ENCODE measurements around the gene RTN4R. TPM values are rescaled to one million over a fixed set of nuclear protein-coding genes. Genes with fewer than 3 reads are reported as not detected.

Gene RTN4R
- total RNA-seq, 1 experiment from 2014 or later, result 25.0 TPM

- peaks cover 15% of the 10 kb centered on the region for H3K9me3 Mint-ChIP-seq
- no peak overlapping the region for H3K4me3 Mint-ChIP-seq
- H3K27me3 Mint-ChIP-seq (ENCODE audit: low read depth), result peaks cover 3% of the 10 kb centered on the region; the same call in 1 of the 2 replicates
- no peak for ATAC-seq
- POLR2A ChIA-PET, result no interaction called here
- H3K36me3 Mint-ChIP-seq, result peaks cover 6% of the 10 kb centered on the region; the same call in 1 of the 2 replicates
- no peak for DNase-seq (ENCODE audit: low spot score)
- TF ChIP-seq ZNF317 (CRISPR knock-in tag; IDR thresholded peaks at IDR 0.05; ENCODE audit: borderline replicate concordance, low read depth) (no peak), ESRRA (CRISPR knock-in tag; IDR thresholded peaks at IDR 0.05; ENCODE audit: borderline replicate concordance) (no peak), CREM (CRISPR knock-in tag; IDR thresholded peaks at IDR 0.05) (no peak), AR (CRISPR knock-in tag; IDR thresholded peaks at IDR 0.05) (no peak), ATF2 (CRISPR knock-in tag; IDR thresholded peaks at IDR 0.05; ENCODE audit: borderline replicate concordance, low read depth) (no peak), ZNF219 (CRISPR knock-in tag; IDR thresholded peaks at IDR 0.05; ENCODE audit: borderline replicate concordance) (no peak), FOXP4 (CRISPR knock-in tag; IDR thresholded peaks at IDR 0.05) (no peak), NFE2L1 (CRISPR knock-in tag; IDR thresholded peaks at IDR 0.05) (no peak), GABPB1 (CRISPR knock-in tag; IDR thresholded peaks at IDR 0.05) (no peak), ZNF423 (CRISPR knock-in tag; IDR thresholded peaks at IDR 0.05) (no peak), IRF2 (CRISPR knock-in tag; IDR thresholded peaks at IDR 0.05; ENCODE audit: borderline replicate concordance, low read depth) (no peak), JAZF1 (CRISPR knock-in tag; IDR thresholded peaks at IDR 0.05) (no peak)
- TF ChIP-seq, protein P1, sequence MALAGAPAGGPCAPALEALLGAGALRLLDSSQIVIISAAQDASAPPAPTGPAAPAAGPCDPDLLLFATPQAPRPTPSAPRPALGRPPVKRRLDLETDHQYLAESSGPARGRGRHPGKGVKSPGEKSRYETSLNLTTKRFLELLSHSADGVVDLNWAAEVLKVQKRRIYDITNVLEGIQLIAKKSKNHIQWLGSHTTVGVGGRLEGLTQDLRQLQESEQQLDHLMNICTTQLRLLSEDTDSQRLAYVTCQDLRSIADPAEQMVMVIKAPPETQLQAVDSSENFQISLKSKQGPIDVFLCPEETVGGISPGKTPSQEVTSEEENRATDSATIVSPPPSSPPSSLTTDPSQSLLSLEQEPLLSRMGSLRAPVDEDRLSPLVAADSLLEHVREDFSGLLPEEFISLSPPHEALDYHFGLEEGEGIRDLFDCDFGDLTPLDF (CRISPR knock-in tag; IDR thresholded peaks at IDR 0.05), result no peak
- TF ChIP-seq, protein P2, sequence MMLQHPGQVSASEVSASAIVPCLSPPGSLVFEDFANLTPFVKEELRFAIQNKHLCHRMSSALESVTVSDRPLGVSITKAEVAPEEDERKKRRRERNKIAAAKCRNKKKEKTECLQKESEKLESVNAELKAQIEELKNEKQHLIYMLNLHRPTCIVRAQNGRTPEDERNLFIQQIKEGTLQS (CRISPR knock-in tag; conservative IDR thresholded peaks at IDR 0.05), result no peak
- TF ChIP-seq, protein P3, sequence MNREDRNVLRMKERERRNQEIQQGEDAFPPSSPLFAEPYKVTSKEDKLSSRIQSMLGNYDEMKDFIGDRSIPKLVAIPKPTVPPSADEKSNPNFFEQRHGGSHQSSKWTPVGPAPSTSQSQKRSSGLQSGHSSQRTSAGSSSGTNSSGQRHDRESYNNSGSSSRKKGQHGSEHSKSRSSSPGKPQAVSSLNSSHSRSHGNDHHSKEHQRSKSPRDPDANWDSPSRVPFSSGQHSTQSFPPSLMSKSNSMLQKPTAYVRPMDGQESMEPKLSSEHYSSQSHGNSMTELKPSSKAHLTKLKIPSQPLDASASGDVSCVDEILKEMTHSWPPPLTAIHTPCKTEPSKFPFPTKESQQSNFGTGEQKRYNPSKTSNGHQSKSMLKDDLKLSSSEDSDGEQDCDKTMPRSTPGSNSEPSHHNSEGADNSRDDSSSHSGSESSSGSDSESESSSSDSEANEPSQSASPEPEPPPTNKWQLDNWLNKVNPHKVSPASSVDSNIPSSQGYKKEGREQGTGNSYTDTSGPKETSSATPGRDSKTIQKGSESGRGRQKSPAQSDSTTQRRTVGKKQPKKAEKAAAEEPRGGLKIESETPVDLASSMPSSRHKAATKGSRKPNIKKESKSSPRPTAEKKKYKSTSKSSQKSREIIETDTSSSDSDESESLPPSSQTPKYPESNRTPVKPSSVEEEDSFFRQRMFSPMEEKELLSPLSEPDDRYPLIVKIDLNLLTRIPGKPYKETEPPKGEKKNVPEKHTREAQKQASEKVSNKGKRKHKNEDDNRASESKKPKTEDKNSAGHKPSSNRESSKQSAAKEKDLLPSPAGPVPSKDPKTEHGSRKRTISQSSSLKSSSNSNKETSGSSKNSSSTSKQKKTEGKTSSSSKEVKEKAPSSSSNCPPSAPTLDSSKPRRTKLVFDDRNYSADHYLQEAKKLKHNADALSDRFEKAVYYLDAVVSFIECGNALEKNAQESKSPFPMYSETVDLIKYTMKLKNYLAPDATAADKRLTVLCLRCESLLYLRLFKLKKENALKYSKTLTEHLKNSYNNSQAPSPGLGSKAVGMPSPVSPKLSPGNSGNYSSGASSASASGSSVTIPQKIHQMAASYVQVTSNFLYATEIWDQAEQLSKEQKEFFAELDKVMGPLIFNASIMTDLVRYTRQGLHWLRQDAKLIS (CRISPR knock-in tag; IDR thresholded peaks at IDR 0.05; ENCODE audit: borderline replicate concordance), result no peak
- TF ChIP-seq, protein P4, sequence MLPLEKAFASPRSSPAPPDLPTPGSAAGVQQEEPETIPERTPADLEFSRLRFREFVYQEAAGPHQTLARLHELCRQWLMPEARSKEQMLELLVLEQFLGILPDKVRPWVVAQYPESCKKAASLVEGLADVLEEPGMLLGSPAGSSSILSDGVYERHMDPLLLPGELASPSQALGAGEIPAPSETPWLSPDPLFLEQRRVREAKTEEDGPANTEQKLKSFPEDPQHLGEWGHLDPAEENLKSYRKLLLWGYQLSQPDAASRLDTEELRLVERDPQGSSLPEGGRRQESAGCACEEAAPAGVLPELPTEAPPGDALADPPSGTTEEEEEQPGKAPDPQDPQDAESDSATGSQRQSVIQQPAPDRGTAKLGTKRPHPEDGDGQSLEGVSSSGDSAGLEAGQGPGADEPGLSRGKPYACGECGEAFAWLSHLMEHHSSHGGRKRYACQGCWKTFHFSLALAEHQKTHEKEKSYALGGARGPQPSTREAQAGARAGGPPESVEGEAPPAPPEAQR (CRISPR knock-in tag; IDR thresholded peaks at IDR 0.05), result no peak
- no peaks in the 10 kb centered on the region for H3K4me1 Mint-ChIP-seq
- no peak overlapping the region for H3K27ac Mint-ChIP-seq
- CTCF ChIA-PET, result interaction anchor here (0.8 to 5.6 kb wide), 5 partner anchors 11 to 71 kb away, joined by 3 to 36 read pairs (median 3); no protein-coding TSS in a partner anchor
Measured at GRCh38 chr22:20228055-20228938, 39.8 kb downstream of the RTN4R start.

Data from WTC11 (cell line).